Stimulated activated CD4-positive, alpha-beta T cell treated with anti-CD3 and anti-CD28 coated beads, Interleukin-15, amount 100 ng/mL, for 1 hour (primary cell): ENCODE data around the gene CRLF1.
"Not testable (repeated sequence)": the region's sequence is repeated elsewhere in the genome, so short reads cannot be mapped to it uniquely, and the experiment has no call there.

Experiments used
- DNase-seq, 2 donors: peaks; one replicate each; pipeline ENCODE4 v3.0.0-alpha.2; 2020; ENCODE audit warnings: low read depth in 1 of 2, low spot score in 1 of 2

The CRLF1 gene

DNA sequence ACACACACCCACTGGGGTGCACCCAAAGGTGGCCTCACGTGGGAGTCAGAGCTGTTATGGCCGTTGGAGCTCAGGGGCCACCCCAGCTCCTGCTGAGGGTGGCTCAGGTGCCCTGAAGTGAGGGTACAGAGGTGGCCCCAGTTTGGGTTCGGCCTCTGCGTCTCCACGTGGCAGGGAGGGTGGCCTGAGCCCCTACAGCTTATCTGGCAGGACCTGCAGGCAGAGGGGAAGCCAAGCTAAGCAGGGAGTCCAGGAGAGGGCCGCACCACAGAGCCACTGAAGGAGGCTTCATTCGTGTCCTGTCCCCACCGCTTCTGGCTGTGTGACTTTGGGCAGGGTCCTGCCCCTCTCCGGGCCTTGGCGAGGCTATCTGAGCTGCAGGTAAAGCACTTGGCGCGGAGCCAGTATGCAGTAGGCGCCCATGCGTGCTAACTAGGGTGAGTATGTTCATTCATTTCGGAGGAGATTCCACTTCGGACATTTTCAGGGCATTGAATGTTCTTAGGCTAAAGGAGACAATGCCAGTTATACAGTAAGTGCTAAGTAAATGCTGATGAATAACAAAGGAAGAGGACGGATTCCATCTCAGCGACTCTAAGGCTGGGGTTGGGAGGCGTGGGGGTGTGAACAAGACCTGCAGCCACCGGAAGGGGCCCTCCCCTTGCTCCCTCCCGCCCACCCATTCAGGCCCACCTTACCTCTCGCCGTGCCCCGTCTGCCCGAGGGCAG is 13.1 kb downstream of the CRLF1 start:
- DNase-seq, result no peak

DNA sequence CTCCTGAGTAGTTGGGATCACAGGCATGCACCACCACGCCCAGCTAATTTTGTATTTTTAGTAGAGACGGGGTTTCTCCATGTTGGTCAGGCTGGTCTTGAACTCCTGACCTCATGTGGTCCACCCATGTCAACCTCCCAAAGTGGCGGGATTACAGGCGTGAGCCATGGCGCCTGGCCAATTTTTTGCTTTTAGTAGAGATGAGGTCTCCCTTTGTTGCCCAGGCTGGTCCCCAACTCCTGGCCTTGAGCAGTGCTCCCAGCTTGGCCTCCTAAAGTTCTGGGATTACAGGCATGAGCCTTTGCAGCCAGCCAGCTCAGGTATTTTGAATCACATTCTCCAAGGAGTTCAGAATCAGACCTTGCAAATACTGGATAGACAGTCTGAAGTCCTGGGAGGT is 13.9 kb downstream of the CRLF1 start:
- DNase-seq, result not testable (repeated sequence)

DNA sequence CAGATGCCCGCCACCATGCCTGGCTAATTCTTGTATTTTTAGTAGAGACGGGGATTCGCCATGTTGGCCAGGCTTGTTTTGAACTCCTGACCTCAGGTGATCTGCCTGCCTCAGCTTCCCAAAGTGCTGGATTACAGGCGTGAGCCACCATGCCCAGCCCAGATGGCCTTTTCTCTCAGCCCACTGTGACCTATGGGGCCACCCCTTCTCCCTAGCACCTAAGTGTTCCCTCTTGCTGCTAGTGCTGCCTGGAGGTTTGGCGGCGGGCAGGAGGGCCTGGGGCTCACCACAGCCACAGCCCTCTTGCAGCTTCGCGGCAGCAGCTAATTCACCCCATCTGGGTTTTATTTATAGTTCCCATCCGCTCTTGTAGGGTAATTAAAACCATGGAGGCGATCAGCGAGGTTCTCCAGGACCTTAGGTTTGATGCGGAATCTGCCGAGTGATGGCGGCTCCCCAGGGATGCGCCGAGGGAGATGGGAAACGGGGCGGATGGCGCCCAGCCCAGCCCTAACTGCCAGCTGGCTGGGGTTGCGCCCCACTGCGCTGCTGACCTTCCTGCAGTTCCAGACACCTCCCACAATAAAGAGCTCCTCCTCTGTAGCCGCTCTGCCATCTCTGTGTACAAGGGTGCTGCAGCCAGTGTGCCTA is 14.7 kb downstream of the CRLF1 start:
- no peak for DNase-seq

DNA sequence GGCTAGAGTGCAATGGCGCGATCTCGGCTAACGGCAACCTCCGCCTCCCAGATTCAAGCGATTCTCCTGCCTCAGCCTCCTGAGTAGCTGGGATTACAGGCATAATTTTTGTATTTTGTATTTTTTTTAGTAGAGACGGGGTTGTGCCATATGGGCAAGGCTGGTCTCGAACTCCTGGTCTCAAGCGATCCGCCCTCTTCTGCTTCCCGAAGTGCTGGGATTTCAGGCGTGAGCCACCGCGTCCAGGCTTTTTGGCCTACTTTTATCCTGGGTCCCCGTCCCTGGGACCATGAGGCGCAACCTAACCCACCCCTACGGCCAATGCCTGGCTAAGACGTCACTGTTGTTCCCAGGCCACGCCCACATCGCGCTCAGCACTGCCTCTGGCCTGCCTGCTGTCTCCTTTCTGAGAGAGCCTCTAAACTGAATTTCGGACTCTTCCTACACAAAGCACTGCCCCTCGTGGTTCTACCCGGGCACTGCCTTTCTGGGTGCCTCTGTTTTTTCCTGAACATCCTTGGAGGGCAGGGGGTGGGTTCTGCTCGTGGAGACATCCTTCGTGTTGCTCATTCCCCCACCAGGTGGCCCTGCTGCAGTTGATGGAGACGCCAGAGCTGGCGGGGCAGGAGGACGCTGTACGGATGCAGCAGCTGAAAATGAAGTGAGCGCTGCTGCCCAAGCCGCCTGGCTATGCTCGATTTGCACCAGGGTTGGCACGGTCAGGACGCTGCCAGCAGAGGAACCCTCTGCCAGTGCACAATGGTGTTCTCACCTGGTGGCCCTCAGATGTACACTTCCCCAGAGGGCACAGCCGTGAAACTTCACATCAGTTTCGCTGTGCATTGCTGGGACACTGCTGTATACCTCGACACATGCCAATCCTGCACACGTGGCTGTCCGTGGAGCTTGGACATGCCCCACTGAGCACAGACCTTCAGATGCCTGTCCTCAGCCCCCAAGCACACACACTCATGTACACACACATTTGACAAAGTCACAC is 16.0 kb downstream of the CRLF1 start:
- no peak for DNase-seq

DNA sequence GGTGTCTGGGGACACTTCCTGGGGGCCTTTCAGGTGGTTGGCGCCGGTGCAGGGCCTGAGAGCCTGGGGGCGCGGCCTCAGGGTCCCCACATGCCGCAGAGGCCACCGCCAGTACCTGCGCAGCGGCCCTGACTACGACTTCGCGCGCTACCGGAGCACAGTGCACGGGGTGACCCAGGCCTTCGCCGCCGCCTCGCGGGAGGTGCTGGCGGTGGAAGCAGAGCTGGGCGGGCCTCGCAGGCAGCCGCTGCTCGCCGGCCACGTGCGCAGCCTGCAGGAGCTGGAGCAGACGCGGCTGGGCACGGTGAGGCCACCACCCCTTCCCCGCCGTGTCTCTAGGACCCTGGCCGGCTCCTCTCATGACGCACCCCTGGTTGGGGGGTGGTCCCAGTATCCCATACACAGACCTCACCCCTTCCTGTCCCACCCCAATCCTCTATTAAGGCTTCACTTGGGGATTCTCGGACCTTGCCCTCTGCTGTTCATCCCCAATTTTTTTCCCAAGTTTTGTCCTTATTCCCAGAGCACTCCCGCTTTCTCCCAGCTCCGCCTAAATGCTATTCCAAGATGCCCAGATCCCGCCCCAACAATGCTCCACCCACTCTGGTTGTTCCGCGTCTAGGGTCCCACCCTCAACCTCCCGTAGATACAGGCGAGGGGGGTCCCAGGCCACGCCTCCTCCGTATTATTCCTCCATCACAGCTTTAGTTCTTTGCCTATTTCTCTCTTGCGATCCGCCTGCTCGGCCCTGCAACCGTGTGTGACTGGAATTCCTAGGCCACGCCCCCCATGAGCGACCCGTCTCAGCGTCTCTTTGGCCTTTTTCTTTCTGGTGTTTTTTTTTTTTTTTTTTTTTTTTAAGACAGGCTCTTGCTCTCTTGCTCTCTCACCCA is 17.0 kb downstream of the CRLF1 start:
- DNase-seq, result peak; percentile 46 to 51

DNA sequence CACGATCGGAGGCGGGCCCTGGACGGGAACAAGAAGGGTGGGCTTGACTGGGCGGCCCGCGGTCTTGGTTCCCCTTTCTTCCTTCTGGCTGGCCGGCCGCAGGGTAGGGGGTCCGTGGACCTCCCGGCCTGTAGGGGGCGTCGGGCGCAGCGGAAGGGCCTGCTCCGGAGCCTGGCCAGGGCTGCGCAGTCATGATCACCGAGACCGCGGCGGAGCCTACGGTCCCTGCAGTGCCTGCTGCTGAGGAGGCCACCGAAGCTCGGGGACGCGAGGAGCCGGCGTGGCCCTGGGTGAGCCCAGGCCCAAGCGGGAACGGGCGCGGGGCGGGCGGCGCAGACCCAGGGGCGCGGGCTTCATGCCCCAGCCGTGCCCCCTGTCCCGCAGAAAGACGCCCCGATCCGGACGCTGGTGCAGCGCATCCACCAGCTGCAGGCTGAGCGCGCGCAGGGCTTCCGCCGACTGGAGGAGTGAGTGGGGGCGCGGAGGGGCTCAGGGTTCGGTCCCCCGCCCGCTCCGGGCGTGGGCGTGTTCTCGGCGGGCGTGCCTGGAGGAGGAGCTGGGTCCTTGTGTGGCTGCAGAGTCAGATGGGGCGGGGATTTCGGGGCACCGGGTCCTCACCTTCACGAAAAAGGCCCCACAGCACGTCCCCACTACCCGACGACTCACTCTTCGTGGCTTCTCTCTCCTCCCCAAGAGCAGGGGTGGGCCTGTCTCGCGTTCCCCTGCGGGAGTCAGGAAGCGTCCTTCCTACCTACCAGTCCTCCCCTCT is 17.8 kb downstream of the CRLF1 start, which contains the start of gene REX1BD:
TSS of gene REX1BD (plus strand) at position 188 of the 769 bp plus-strand sequence. CDS start at position 192, 4 bp downstream.
- DNase-seq, result peak; percentile 71 to 83

DNA sequence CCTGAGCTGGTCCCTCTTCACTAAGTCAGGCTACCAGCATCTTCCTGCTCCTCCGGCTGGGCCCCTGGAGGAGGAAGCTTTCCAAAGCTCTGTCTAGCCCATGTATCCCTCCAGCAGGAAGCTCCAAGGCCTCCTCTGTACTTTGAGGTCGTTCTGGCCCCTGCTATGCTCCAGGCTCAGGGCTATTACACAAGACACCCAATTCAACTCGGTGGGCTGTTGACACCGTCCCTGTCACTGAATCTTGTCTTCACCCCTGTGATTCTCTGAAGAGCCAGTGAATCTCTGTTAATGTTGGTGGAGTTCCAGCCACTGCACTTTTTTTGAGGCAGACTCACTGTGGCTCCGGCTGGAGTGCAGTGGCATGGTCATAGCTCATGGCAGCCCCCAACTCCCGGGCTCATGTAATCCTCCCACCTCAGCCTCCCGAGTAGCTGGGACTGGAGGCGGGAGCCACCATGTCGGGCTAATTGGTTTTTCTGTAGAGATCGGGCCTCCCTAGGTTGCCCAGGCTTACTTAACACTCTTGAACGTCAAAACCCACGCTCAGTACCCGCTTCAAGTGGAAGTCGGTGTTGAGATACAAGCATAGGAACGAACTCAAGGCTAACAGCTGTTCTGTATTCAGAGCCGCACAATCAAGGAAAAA is 18.5 kb downstream of the CRLF1 start:
- no peak for DNase-seq

DNA sequence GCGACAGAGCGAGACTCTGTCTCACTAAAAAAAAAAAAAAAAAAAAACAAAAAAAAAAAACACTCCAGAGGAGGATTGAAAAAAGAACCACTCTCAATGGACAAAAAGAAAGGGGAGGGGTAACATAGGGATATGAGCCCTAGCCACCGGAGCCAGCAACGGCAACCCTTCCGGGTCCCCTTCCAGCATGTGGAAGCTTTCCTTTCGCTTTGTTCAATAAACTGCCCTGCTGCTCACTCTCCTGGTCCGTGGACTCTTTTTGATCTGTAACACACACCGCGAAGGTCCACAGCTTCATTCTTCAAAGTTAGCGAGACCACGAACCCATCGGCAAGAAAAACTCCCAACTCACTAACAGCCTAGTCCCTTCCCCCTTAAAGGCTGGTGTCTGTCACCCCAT is 19.0 kb downstream of the CRLF1 start:
- no peak for DNase-seq

DNA sequence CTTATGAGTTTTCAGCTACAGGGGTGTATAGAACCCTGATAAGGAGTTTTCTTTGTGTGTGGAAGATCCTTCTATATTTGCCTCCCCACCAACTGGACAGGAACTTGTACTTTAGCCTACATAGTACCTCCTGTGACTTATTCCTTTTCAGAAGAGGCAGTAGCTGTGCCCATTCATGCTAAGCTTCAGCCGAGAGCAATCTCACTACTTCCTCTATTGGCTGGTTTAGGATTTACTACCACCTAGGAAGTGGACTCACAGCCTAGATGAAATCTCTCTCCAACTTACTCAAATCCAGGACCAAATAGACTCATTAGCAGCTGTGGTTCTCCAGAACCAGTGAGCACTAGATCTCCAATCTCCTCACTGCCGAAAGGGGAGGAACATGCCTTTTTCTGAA is 20.3 kb downstream of the CRLF1 start:
- DNase-seq, result no peak

DNA sequence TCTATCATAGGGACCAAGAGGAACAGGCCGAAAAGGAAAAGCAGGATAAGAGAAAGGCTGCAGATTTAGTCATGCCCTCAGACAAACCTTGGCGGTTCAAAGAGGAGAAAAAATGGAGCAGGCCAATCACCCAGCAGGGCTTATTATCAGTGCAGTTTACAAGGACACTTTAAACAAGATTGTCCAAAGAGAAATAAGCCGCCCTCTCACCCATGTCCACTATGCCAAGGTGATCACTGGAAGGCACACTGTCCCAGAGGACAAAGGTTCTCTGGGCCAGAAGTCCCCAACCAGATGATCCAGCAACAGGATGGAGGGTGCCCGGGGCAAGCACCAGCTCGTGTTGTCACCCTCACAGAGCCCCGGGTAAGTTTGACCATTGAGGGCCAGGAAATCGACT is 26.3 kb downstream of the CRLF1 start:
- DNase-seq, result no peak

DNA sequence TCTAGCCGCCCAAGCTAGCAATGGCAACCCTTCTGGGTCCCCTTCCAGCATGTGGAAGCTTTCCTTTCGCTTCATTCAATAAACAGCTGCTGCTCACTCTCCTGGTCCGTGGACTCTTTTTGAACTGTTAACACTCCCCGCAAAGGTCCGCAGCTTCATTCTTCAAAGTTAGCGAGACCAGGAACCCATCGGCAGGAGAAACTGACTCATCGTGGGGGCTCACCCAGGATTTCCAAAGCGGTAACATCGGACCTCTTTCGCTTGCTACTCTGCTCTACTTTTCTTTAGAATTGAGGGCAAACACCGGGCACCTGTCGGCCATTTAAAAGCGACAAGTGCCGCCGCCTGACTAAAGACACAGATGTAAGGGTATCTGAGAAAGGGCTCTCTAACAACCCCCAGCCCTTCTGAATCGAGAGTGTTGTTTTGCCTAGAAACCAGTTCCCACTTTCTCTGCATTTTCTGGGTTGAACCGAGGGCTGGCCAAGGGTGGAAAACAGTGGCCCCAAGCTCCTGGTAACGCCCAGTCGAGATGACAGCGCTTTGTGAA is 29.2 kb downstream of the CRLF1 start:
- no peak for DNase-seq

DNA sequence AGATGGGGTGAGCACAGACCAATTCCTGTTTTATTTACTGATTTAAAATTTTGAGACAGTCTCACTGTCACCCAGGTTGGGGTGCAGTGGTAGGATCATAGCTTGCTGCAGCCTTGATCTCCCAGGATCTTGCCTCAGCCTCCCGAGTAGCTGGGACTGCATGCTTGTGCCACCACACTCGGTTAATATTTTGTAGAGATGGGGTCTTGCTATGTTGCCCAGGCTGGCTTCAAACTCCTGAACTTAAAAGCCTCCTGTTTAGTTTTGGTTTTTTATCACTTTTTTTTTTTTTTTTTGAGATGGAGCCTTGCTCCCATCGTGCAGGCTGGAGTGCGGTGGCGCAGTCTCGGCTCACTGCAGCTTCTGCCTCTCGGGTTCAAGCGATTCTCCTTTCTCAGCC is 30.2 kb downstream of the CRLF1 start:
- no peak for DNase-seq

DNA sequence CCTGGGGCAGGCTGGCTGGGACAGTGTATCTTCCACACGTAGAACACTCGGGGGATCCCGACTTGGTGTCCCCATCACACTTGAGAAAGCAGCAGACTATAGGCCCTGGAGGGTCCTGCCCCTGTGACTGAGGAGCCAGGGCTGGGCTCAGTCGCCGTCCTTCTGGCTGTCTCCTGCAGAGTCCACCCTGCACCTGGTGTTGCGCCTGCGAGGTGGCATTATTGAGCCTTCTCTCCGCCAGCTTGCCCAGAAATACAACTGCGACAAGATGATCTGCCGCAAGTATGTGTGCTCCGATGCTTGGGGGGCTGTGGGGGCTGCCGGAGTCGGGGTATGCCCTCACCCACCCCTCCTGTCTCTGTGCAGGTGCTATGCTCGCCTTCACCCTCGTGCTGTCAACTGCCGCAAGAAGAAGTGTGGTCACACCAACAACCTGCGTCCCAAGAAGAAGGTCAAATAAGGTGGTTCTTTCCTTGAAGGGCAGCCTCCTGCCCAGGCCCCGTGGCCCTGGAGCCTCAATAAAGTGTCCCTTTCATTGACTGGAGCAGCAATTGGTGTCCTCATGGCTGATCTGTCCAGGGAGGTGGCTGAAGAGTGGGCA is 31.8 kb downstream of the CRLF1 start:
- DNase-seq, result no peak

DNA sequence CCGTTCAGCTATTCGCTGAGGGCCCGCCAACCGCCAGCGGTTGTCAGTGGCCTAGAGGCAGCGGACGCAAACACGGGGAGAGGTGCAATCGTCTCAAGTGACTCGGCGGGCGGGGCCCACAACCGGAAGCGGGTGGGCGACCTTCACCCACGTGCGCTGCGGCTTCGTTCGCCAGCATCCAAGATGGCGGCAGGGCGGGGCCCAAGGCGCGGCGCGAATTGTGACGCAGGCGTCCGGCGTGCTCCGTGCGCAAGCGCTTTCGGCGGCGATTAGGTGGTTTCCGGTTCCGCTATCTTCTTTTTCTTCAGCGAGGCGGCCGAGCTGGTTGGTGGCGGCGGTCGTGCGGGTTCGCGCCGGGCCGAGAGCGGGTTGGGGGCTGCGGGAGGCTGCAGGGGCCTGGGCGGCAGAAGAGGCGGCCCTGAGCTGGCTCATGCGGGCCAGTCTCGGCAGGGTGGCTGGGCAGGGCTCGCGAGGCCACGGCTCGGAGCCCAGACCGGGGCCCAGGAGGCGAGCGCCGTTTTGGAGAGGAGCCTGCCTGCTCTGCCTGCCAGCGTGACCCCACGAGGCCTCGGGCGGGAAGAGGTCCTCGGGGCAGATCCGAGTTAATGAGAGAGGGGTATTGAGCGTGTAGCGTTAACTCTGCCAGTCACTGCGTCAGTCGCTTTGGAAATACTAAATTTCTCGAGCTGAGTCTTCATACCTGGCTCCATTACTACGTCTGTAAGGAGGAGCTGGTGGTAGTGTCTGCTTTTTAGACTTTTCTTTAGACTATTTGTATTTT is 34.8 kb downstream of the CRLF1 start, which contains the start of gene UBA52:
TSS of gene UBA52 (plus strand) at position 294 of the 781 bp plus-strand sequence. CDS start 1,444 bp downstream, outside the sequence.
- peak; percentile 98 to 99 for DNase-seq

DNA sequence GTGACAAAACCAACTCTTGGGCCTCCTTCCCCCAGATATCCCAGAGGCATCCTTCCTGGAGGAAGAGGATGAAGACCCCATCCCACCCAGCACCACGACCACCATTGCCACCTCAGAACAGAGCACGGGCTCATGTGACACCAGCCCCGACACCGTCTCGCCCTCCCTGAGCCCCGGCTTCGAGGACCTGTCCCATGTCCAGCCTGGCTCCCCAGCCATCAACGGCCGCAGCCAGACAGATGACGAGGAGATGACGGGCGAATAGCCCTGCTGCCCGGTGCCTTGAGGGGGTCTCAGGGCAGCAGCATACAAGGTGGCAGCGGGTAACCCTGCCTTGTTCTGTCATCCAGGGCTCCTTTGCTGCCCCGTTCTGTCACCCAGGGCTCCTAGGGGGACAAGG is 38.2 kb downstream of the CRLF1 start:
- DNase-seq, result no peak

DNA sequence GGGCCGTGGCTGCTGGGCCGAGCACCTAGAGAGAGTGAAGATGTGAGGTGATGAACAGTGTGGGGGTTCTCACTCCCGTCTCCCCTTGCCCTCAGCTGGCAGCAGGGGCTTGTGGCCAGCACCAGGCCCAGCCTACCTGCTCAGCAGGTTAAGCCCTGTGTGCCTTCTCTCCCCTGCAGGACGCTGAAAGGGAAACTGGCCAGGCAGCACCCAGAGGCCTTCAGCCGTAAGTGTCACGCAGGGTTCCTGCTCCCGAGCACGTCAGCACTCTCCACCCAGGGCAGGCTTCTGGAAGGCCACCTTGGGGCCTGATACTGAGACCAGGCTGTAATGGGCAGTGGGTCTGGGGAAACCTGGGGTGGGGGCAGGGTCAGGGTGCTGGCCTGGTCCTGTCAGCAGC is 39.6 kb downstream of the CRLF1 start:
- DNase-seq, result no peak

DNA sequence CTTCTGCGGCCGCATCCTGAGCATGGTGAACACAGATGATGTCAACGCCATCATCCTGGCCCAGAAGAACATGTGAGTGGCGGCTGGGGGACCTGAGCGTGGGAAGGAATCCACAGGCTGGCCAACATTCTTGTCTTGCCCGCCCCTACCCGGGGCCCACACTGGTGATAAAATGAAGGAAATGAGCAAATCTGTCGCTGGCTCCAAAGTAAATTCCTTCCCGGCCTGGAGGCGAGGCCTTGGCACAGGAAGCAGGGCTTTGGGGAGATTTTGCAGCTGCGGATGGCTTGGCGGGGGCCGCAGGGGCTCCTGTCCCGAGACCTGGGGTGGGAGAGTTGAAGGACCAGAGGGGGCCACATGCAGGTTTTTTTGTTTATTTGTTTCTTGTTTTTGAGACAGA is 44.5 kb downstream of the CRLF1 start:
- DNase-seq, result no peak

DNA sequence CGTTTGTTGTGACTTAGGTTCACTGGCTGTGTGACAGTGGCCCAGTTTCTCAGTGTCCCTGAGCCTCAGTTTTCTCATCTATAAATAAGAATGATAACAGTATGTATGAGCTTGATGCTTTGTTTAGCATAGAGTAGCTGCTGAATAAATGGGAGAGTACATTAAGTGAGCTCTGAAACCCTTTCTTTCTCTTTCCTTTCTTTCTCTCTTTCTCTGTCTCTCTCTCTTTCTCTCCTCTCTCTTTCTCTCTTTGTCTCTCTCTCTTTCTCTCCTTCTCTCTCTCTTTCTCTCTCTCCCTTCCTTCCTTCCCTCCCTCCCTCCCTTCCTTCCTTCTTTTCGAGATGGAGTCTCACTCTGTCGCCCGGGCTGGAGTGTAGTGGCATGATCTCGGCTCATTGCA is 46.9 kb downstream of the CRLF1 start:
- DNase-seq, result no peak
